ENCODE measurements around the gene BRD9. TPM values are rescaled to one million over a fixed set of nuclear protein-coding genes. Genes with fewer than 3 reads are reported as not detected.

The BRD9 gene
- total and polyA plus RNA-seq, 2 donors (not counting 3 experiments of a cell fraction or from before 2014, with no cell fraction given): 17.6 to 67.6 TPM

DNA sequence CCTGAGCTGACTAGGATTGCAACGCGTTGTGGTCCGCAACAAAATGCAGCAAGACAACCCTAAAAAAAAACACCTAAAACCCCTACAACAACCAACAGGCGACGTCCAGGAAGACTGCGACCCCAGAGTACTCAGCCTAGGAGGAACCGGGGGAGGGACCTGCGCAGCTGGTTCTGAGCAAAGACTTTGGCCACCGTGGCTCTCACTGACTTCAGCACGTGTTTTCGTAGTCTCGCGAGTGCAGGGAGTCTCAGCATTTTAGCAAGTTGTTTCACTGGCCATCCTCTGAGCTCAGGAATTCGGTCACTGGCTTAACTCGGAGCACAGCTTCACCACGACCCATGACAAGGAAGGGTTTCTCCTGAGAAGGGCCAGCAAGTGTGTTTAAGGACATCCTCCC, 33.2 kb downstream of the BRD9 start:
- DNase-seq (ENCODE audit: low read depth, low spot score) (no peak), FAIRE-seq (no peak)
- H3K27me3 ChIP-seq (ENCODE audit: control insufficient read depth in 2 of 2, insufficient read depth in 2 of 2, low read length in 2 of 2): no peaks in the 10 kb centered on the region

DNA sequence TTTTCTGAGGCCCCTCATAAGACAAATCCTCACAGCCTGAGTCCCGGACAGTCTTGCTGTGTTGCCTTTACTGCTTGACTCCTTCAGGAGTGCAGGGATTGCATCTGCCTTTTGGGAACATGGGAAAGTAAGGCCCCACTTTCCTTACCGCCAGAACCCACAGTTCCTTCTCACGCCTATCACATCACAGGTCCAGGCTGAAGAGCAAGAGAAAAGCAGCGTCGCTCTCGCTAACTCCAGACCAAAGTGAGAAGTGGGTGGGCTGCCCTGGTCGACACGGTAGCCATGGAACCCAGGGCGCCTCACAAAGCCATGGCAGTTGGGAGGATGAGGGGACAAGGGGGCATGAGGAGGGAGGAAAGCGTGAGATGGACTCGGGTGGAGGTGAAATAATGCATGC, 33.9 kb downstream of the BRD9 start:
- H3K9ac ChIP-seq (replicated peaks; ENCODE audit: extremely low read depth, insufficient read depth, low read length): no peak overlapping the region
- H3K9me1 ChIP-seq (replicated peaks; ENCODE audit: control insufficient read depth, extremely low read depth, insufficient read depth, low read length): no peaks in the 10 kb centered on the region
- no peak overlapping the region for H3K4me3 ChIP-seq (replicated peaks in 1 of 3; ENCODE audit: insufficient read depth in 1 of 3, low read depth in 1 of 3, low read length in 3 of 3)
- CTCF ChIA-PET: no interaction called here
- TF ChIP-seq MYC (IDR thresholded peaks at IDR 0.05; ENCODE audit: low read depth, low read length) (no peak), EZH2 (IDR thresholded peaks at IDR 0.05; ENCODE audit: borderline replicate concordance, low read depth, low read length, severe bottlenecking) (no peak)
- no peaks in the 10 kb centered on the region for H3K9me3 ChIP-seq (replicated peaks; ENCODE audit: control insufficient read depth, insufficient read depth, low read length)
- no peak overlapping the region for H3K27ac ChIP-seq (ENCODE audit: insufficient read depth, low read depth, low read length)
- H3K4me2 ChIP-seq (ENCODE audit: insufficient read depth, low read length): no peak overlapping the region
- intact Hi-C loops (cut with micrococcal nuclease): no loop called here
- dilution Hi-C loops (cut with MboI; ENCODE audit: extremely low pct_ligation_motif_present, low sequenced_read_pairs): no loop called here
- H3K27me3 ChIP-seq (ENCODE audit: control insufficient read depth in 2 of 2, insufficient read depth in 2 of 2, low read length in 2 of 2): no peaks in the 10 kb centered on the region
- H3K36me3 ChIP-seq (ENCODE audit: control insufficient read depth in 2 of 2, extremely low read depth in 1 of 2, insufficient read depth in 2 of 2, low read length in 2 of 2): peaks cover 0 to 7% of the 10 kb centered on the region in 2 experiments
- no TSS peak for BruUV-seq (replicated peaks)
- DNase-seq (ENCODE audit: low read depth, low spot score) (no peak), FAIRE-seq (no peak)
- H3K4me1 ChIP-seq (ENCODE audit: control insufficient read depth, extremely low read depth, insufficient read depth, low read length): no peaks in the 10 kb centered on the region
- no peaks in the 10 kb centered on the region for H4K20me1 ChIP-seq (replicated peaks; ENCODE audit: control insufficient read depth, extremely low read depth, insufficient read depth, low read length)
- H3K79me2 ChIP-seq (ENCODE audit: control insufficient read depth, insufficient read depth, low read length): no peaks in the 10 kb centered on the region
- POLR2A ChIA-PET: no interaction called here
- H2AFZ ChIP-seq (ENCODE audit: low read depth, low read length): no peak overlapping the region

More for the DNA sequence above, 33.2 kb downstream of the BRD9 start:
- H2AFZ ChIP-seq (ENCODE audit: low read depth, low read length): no peak overlapping the region
- peaks cover 0 to 12% of the 10 kb centered on the region in 2 experiments for H3K36me3 ChIP-seq (ENCODE audit: control insufficient read depth in 2 of 2, extremely low read depth in 1 of 2, insufficient read depth in 2 of 2, low read length in 2 of 2)
- H3K9me1 ChIP-seq (replicated peaks; ENCODE audit: control insufficient read depth, extremely low read depth, insufficient read depth, low read length): no peaks in the 10 kb centered on the region
- no peak overlapping the region for H3K9ac ChIP-seq (replicated peaks; ENCODE audit: extremely low read depth, insufficient read depth, low read length)
- no peak for TF ChIP-seq MYC (IDR thresholded peaks at IDR 0.05; ENCODE audit: low read depth, low read length)
- no peak for TF ChIP-seq FOS (IDR thresholded peaks at IDR 0.05; ENCODE audit: borderline replicate concordance, insufficient read depth, low read length)
- no peak for TF ChIP-seq JUN (IDR thresholded peaks at IDR 0.05; ENCODE audit: borderline replicate concordance, insufficient read depth, insufficient read length, low read depth)
- H3K4me2 ChIP-seq (ENCODE audit: insufficient read depth, low read length): no peak overlapping the region
- CTCF ChIA-PET: no interaction called here
- H3K4me1 ChIP-seq (ENCODE audit: control insufficient read depth, extremely low read depth, insufficient read depth, low read length): no peaks in the 10 kb centered on the region
- H3K4me3 ChIP-seq (replicated peaks in 1 of 3; ENCODE audit: insufficient read depth in 1 of 3, low read depth in 1 of 3, low read length in 3 of 3): no peak overlapping the region
- intact Hi-C loops (cut with micrococcal nuclease): no loop called here
- POLR2A ChIA-PET: no interaction called here
- no peaks in the 10 kb centered on the region for H3K79me2 ChIP-seq (ENCODE audit: control insufficient read depth, insufficient read depth, low read length)
- no peaks in the 10 kb centered on the region for H3K9me3 ChIP-seq (replicated peaks; ENCODE audit: control insufficient read depth, insufficient read depth, low read length)
- dilution Hi-C loops (cut with MboI; ENCODE audit: extremely low pct_ligation_motif_present, low sequenced_read_pairs): no loop called here
- H3K27ac ChIP-seq (ENCODE audit: insufficient read depth, low read depth, low read length): no peak overlapping the region
- no TSS peak for BruUV-seq (replicated peaks)
- no peaks in the 10 kb centered on the region for H4K20me1 ChIP-seq (replicated peaks; ENCODE audit: control insufficient read depth, extremely low read depth, insufficient read depth, low read length)

Data from endothelial cell of umbilical vein (primary cell).